Measurements from ENCODE around the gene CCM2L. TPM values are rescaled to one million over a fixed set of nuclear protein-coding genes. Genes with fewer than 3 reads are reported as not detected.

CCM2L gene
- total and polyA plus RNA-seq, 2 of the 8 experiments (the other 6 are each of a cell fraction or from before 2014, with no cell fraction given): 5.5 to 15.8 TPM

- TF ChIP-seq, protein P1, sequence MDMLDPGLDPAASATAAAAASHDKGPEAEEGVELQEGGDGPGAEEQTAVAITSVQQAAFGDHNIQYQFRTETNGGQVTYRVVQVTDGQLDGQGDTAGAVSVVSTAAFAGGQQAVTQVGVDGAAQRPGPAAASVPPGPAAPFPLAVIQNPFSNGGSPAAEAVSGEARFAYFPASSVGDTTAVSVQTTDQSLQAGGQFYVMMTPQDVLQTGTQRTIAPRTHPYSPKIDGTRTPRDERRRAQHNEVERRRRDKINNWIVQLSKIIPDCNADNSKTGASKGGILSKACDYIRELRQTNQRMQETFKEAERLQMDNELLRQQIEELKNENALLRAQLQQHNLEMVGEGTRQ (IDR thresholded peaks at IDR 0.05; ENCODE audit: low read length): no peak
- no peak for TF ChIP-seq BACH1 (IDR thresholded peaks at IDR 0.05; ENCODE audit: low read length)
- peak; percentile 77 for TF ChIP-seq TAF7 (optimal IDR thresholded peaks at IDR 0.05; ENCODE audit: borderline replicate concordance, low read depth, low read length)
- no peak for TF ChIP-seq ATF3 (IDR thresholded peaks at IDR 0.05; ENCODE audit: insufficient read depth, low read depth, low read length)
- TF ChIP-seq CHD2 (IDR thresholded peaks at IDR 0.05; ENCODE audit: low read length): peak; percentile 74; the same call in 1 of the 2 replicates
- TF ChIP-seq NANOG (IDR thresholded peaks at IDR 0.05; ENCODE audit: insufficient read depth, low read depth, low read length, poor library complexity, severe bottlenecking): peak; percentile 71
- TF ChIP-seq POU5F1 (IDR thresholded peaks at IDR 0.05; ENCODE audit: low read depth, low read length): no peak
- TF ChIP-seq RXRA (IDR thresholded peaks at IDR 0.05; ENCODE audit: insufficient read depth, low read depth, low read length): no peak
- TF ChIP-seq SRF (IDR thresholded peaks at IDR 0.05; ENCODE audit: low read depth, low read length): no peak
- TF ChIP-seq, protein P2, sequence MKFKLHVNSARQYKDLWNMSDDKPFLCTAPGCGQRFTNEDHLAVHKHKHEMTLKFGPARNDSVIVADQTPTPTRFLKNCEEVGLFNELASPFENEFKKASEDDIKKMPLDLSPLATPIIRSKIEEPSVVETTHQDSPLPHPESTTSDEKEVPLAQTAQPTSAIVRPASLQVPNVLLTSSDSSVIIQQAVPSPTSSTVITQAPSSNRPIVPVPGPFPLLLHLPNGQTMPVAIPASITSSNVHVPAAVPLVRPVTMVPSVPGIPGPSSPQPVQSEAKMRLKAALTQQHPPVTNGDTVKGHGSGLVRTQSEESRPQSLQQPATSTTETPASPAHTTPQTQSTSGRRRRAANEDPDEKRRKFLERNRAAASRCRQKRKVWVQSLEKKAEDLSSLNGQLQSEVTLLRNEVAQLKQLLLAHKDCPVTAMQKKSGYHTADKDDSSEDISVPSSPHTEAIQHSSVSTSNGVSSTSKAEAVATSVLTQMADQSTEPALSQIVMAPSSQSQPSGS (IDR thresholded peaks at IDR 0.05; ENCODE audit: low read length): no peak
- TF ChIP-seq EZH2 (IDR thresholded peaks at IDR 0.05; ENCODE audit: low read depth, low read length, severe bottlenecking): no peak
- no peak for TF ChIP-seq GABPA (IDR thresholded peaks at IDR 0.05; ENCODE audit: borderline replicate concordance, insufficient read depth, low read length)
- no peak for TF ChIP-seq RNF2 (IDR thresholded peaks at IDR 0.05; ENCODE audit: borderline replicate concordance, low read depth, low read length, missing control alignments, poor library complexity, severe bottlenecking)
- 0 out of 4 replicates have a peak, but pooled peaks of 1 of the 2 experiments have one; percentile 10 for TF ChIP-seq HDAC2 (IDR thresholded peaks at IDR 0.05; ENCODE audit: borderline replicate concordance in 1 of 2, low read depth in 2 of 2, low read length in 2 of 2)
- no peak for TF ChIP-seq SP2 (IDR thresholded peaks at IDR 0.05; ENCODE audit: low read length)
- TF ChIP-seq SP1 (IDR thresholded peaks at IDR 0.05; ENCODE audit: low read depth, low read length): no peak
- no peak for TF ChIP-seq BCL11A (IDR thresholded peaks at IDR 0.05; ENCODE audit: low read depth in 2 of 2, low read length in 2 of 2)
- no peak for TF ChIP-seq CHD1 (IDR thresholded peaks at IDR 0.05; ENCODE audit: low read depth, low read length)
- TF ChIP-seq RBBP5 (IDR thresholded peaks at IDR 0.05; ENCODE audit: borderline replicate concordance, low read depth, low read length): no peak; the same call in none of the 2 replicates
- TF ChIP-seq KDM1A (IDR thresholded peaks at IDR 0.05; ENCODE audit: borderline replicate concordance, low read length): no peak
- TF ChIP-seq ASH2L (IDR thresholded peaks at IDR 0.05; ENCODE audit: low read length): peak; percentile 59
Observed at GRCh38 chr20:32017711-32018251, 7.5 kb downstream of the CCM2L start (continued).
